Activated CD4-positive, alpha-beta memory T cell treated with anti-CD3 and anti-CD28 coated beads, Interleukin-2, amount 10 ng/mL, durations not matched to agents 7 days and 5 days (primary cell): ENCODE results near the gene FANK1. TPM values are rescaled to one million over a fixed set of nuclear protein-coding genes. Genes with fewer than 3 reads are reported as not detected.
"Not testable (repeated sequence)": the region's sequence is repeated elsewhere in the genome, so short reads cannot be mapped to it uniquely, and the experiment has no call there.

Experiments used
- CTCF ChIA-PET: fragments of 350-600 bp; sonication (Branson Sonifier 250); formaldehyde crosslinking; loops from one replicate; lab custom pipeline; 2021; ENCODE audit warnings: antibody characterized with exemption, inconsistent platforms; lab: Charles Lee
- POLR2A ChIA-PET: fragments of 350-600 bp; sonication (Branson Sonifier 250); formaldehyde crosslinking; loops from one replicate; lab custom pipeline; 2021; ENCODE audit warnings: antibody characterized with exemption; lab: Charles Lee
- DNase-seq: peaks from one replicate; pipeline ENCODE4 v3.0.0-alpha.2; 2020
- H3K27ac Mint-ChIP-seq: one replicate; pipeline ENCODE4 v1.8.0; 2021; ENCODE audit warnings: mild to moderate bottlenecking, mixed read lengths
- H3K27me3 Mint-ChIP-seq: one replicate; pipeline ENCODE4 v1.8.0; 2021; ENCODE audit warnings: mixed read lengths
- H3K36me3 Mint-ChIP-seq: one replicate; pipeline ENCODE4 v1.8.0; 2021; ENCODE audit warnings: low read depth, mixed read lengths
- H3K4me1 Mint-ChIP-seq: one replicate; pipeline ENCODE4 v1.8.0; 2021; ENCODE audit warnings: mixed read lengths
- H3K4me3 Mint-ChIP-seq: one replicate; pipeline ENCODE4 v1.8.0; 2021; ENCODE audit warnings: mild to moderate bottlenecking, mixed read lengths
- H3K9me3 Mint-ChIP-seq: one replicate; pipeline ENCODE4 v1.8.0; 2021; ENCODE audit warnings: mixed read lengths
- total RNA-seq, 2 experiments: library from RNA; stranded (reverse); gene quantifications; one replicate each; pipeline ENCODE4 v1.2.3, GENCODE V29; 2021

The FANK1 gene
- total RNA-seq, 2 experiments from 2014 or later: 0.63 to 0.68 TPM

GRCh38 chr10:125967533-125967932 is 71.2 kb downstream of the FANK1 start:
- no peak overlapping the region for H3K4me3 Mint-ChIP-seq
- H3K27ac Mint-ChIP-seq: no peak overlapping the region
- POLR2A ChIA-PET: no interaction called here
- DNase-seq: no peak
- H3K36me3 Mint-ChIP-seq: no peaks in the 10 kb centered on the region
- H3K4me1 Mint-ChIP-seq: no peaks in the 10 kb centered on the region
- peaks cover 2% of the 10 kb centered on the region for H3K27me3 Mint-ChIP-seq
- H3K9me3 Mint-ChIP-seq: no peaks in the 10 kb centered on the region
- CTCF ChIA-PET: interaction anchor here (1.5 kb wide), 1 partner anchor 10 kb away, joined by 3 read pairs; no protein-coding TSS in a partner anchor

GRCh38 chr10:125970077-125970630 is 73.8 kb downstream of the FANK1 start:
- DNase-seq, H3K4me1 Mint-ChIP-seq, H3K36me3 Mint-ChIP-seq, H3K27me3 Mint-ChIP-seq, H3K9me3 Mint-ChIP-seq, CTCF ChIA-PET, H3K27ac Mint-ChIP-seq, POLR2A ChIA-PET, H3K4me3 Mint-ChIP-seq: not testable (repeated sequence)

GRCh38 chr10:125976960-125977605 is 80.7 kb downstream of the FANK1 start:
- no peak for DNase-seq
- ChIA-PET CTCF (interaction anchor here (1.2 kb wide), 1 partner anchor 10 kb away, joined by 3 read pairs; no protein-coding TSS in a partner anchor), POLR2A (no interaction called here)
- H3K27ac Mint-ChIP-seq: no peak overlapping the region
- H3K4me3 Mint-ChIP-seq: no peak overlapping the region
- H3K36me3 Mint-ChIP-seq: no peaks in the 10 kb centered on the region
- H3K27me3 Mint-ChIP-seq: no peaks in the 10 kb centered on the region
- H3K4me1 Mint-ChIP-seq: no peaks in the 10 kb centered on the region
- H3K9me3 Mint-ChIP-seq: no peaks in the 10 kb centered on the region

DNA sequence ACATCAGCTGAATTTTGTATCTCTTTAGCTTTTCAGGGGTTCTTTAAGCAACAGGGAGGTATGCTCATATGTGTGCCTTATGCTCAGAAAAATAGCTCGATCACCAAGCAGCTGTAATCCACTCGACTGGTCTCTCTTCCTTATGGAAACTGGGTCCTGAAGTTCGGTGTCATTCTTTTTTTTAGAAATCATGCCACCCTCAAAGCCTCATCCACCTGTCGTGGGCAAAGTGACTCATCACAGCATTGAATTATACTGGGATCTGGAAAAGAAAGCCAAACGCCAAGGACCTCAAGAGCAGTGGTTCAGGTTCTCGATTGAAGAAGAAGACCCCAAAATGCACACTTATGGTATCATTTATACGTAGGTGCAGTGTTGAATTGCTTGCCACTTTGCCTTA is 83.6 kb downstream of the FANK1 start:
- CTCF ChIA-PET: interaction anchor here (1.1 to 1.2 kb wide), 2 partner anchors 16 to 524 kb away, joined by 3 read pairs; no protein-coding TSS in a partner anchor
- POLR2A ChIA-PET: no interaction called here
- Mint-ChIP-seq H3K4me3 (no peak overlapping the region), H3K27ac (no peak overlapping the region), H3K36me3 (no peaks in the 10 kb centered on the region), H3K4me1 (no peaks in the 10 kb centered on the region), H3K9me3 (no peaks in the 10 kb centered on the region), H3K27me3 (no peaks in the 10 kb centered on the region)
- DNase-seq: no peak

- H3K36me3 Mint-ChIP-seq: no peaks in the 10 kb centered on the region
- POLR2A ChIA-PET: no interaction called here
- H3K27me3 Mint-ChIP-seq: no peaks in the 10 kb centered on the region
- no peaks in the 10 kb centered on the region for H3K4me1 Mint-ChIP-seq
- CTCF ChIA-PET: interaction anchor here (1.1 to 2.2 kb wide), 3 partner anchors 15 to 523 kb away, joined by 3 to 8 read pairs (median 3); no protein-coding TSS in a partner anchor
- no peak for DNase-seq
- H3K9me3 Mint-ChIP-seq: no peaks in the 10 kb centered on the region
- H3K4me3 Mint-ChIP-seq: no peak overlapping the region
- no peak overlapping the region for H3K27ac Mint-ChIP-seq
These were observed 84.2 kb downstream of the FANK1 start for GRCh38 chr10:125980521-125981035.

GRCh38 chr10:125982260-125982948 is 86.0 kb downstream of the FANK1 start:
- Mint-ChIP-seq H3K9me3 (no peaks in the 10 kb centered on the region), H3K4me1 (no peaks in the 10 kb centered on the region), H3K36me3 (no peaks in the 10 kb centered on the region), H3K27me3 (no peaks in the 10 kb centered on the region), H3K4me3 (no peak overlapping the region), H3K27ac (no peak overlapping the region)
- ChIA-PET CTCF (interaction anchor here (0.6 to 2.2 kb wide), 5 partner anchors 11 to 521 kb away, joined by 3 to 8 read pairs (median 3); no protein-coding TSS in a partner anchor), POLR2A (no interaction called here)
- DNase-seq: no peak

DNA sequence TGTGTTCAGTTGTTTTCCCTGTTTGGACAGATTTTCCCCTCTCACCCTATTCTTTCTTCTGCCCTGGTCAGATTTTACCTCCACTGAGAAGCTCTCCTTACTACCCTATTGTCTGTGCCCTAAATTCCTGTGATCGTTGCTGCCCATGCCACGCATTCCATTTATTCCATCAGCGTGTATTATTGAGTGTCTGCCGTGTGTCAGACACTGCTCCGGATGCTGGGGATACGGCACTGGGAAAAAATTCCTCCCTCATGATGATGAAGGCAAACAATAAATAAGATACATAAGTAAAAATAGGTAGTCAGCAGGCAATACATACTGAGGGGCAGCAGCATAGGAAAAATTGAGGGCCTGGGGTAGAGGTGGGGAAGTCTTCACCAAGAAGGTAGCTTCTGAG is 86.8 kb downstream of the FANK1 start:
- ChIA-PET POLR2A (no interaction called here), CTCF (interaction anchor here (1.1 to 1.5 kb wide), 3 partner anchors 10 to 521 kb away, joined by 3 read pairs; no protein-coding TSS in a partner anchor)
- no peak overlapping the region for H3K4me3 Mint-ChIP-seq
- no peaks in the 10 kb centered on the region for H3K4me1 Mint-ChIP-seq
- H3K9me3 Mint-ChIP-seq: no peaks in the 10 kb centered on the region
- H3K27me3 Mint-ChIP-seq: no peaks in the 10 kb centered on the region
- DNase-seq: no peak
- no peaks in the 10 kb centered on the region for H3K36me3 Mint-ChIP-seq
- no peak overlapping the region for H3K27ac Mint-ChIP-seq

- ChIA-PET POLR2A (no interaction called here), CTCF (interaction anchor here (1.2 kb wide), 1 partner anchor 520 kb away, joined by 3 read pairs; no protein-coding TSS in a partner anchor)
- no peak for DNase-seq
- Mint-ChIP-seq H3K9me3 (no peaks in the 10 kb centered on the region), H3K4me3 (no peak overlapping the region), H3K27ac (no peak overlapping the region), H3K27me3 (no peaks in the 10 kb centered on the region), H3K4me1 (no peaks in the 10 kb centered on the region), H3K36me3 (no peaks in the 10 kb centered on the region)
These were observed 87.3 kb downstream of the FANK1 start for GRCh38 chr10:125983656-125984055.

DNA sequence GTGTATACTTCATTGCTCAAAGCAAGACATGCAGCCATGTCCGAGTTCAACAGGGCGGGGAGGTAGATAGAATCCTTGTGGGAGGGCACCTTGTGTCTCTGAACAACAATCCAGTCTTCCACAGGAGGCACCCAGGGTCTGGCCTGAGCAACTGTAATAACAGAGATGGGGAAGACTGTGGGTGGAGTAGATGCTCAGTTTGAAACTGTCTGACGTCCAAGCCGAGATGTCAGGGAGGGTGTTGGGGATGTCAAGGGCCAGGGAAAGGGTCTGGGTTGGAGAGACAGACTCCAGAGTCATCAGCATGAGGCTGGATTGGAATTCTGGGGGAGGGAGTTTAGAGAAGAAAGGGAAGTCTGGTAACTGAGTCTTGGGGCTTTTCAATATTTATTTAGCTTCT is 88.0 kb downstream of the FANK1 start:
- CTCF ChIA-PET: no interaction called here
- H3K4me1 Mint-ChIP-seq: no peaks in the 10 kb centered on the region

DNA sequence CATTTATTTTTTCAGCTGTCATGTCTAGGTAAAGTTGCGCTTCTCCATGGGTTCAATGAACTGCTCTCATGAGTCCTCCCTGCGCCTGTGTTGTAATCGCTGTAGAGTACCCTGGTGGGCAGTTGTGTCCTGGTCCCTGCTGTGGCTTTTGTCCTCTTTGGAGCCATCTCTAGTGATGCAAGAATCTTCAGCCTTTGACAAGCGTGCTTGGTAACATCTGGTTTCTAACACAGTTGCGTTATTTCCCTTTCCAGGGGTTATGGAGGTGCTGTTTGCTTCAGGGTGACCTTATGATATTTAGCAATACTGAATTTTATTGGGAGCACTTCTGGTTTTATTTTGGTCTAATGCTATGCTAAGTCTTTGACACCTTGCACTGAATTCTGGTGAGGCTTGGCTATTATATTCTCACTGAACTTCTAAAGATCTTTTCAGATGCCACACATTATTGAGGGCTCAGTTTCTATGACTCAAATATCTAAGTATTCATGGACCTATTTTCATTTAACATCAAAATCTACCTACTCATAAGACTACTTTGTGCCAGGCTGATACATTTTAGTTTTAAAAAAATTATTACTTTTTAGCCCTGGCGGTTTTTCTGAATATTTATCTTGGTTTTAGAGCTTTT is 88.6 kb downstream of the FANK1 start:
- POLR2A ChIA-PET: no interaction called here
- Mint-ChIP-seq H3K27ac (no peak overlapping the region), H3K9me3 (no peaks in the 10 kb centered on the region), H3K4me3 (no peak overlapping the region), H3K4me1 (no peaks in the 10 kb centered on the region), H3K36me3 (no peaks in the 10 kb centered on the region), H3K27me3 (no peaks in the 10 kb centered on the region)
- DNase-seq: no peak
- CTCF ChIA-PET: no interaction called here

More for the DNA sequence above, 88.0 kb downstream of the FANK1 start:
- POLR2A ChIA-PET: no interaction called here
- Mint-ChIP-seq H3K27ac (no peak overlapping the region), H3K36me3 (no peaks in the 10 kb centered on the region), H3K27me3 (no peaks in the 10 kb centered on the region), H3K4me3 (no peak overlapping the region), H3K9me3 (no peaks in the 10 kb centered on the region)
- DNase-seq: no peak

GRCh38 chr10:125985557-125986240 is 89.3 kb downstream of the FANK1 start:
- CTCF ChIA-PET: no interaction called here
- Mint-ChIP-seq H3K36me3 (no peaks in the 10 kb centered on the region), H3K27ac (no peak overlapping the region), H3K4me3 (no peak overlapping the region), H3K9me3 (no peaks in the 10 kb centered on the region), H3K27me3 (no peaks in the 10 kb centered on the region), H3K4me1 (no peaks in the 10 kb centered on the region)
- POLR2A ChIA-PET: no interaction called here
- DNase-seq: no peak

DNA sequence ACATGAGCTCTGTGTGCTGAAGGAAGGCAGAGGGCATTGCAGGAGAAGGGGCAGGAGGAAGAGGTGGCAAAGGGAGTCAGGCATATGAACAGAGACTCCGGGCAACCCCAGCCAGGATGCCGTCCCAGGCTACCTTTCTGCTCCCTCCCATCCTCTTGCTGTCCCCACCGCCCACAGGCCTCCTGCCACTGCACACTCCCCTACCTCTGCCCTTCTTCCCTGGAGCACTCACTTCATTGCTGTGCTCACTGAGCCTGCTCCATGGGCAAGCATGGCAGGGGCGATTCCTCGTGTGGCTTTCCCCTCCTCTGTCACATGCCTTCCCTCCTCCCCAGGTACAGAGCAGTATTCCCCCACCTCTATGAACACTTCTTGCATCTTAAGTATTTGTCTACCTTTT is 93.4 kb downstream of the FANK1 start:
- no peak overlapping the region for H3K4me3 Mint-ChIP-seq
- no peak for DNase-seq
- CTCF ChIA-PET: no interaction called here
- no peaks in the 10 kb centered on the region for H3K9me3 Mint-ChIP-seq
- no peaks in the 10 kb centered on the region for H3K27me3 Mint-ChIP-seq
- H3K36me3 Mint-ChIP-seq: no peaks in the 10 kb centered on the region
- POLR2A ChIA-PET: no interaction called here
- no peaks in the 10 kb centered on the region for H3K4me1 Mint-ChIP-seq
- H3K27ac Mint-ChIP-seq: no peak overlapping the region
